Activated CD4-positive, alpha-beta T cell treated with anti-CD3 and anti-CD28 coated beads for 1 hour (primary cell): ENCODE measurements around the gene NUP42.
"Not testable (repeated sequence)": the region's sequence is repeated elsewhere in the genome, so short reads cannot be mapped to it uniquely, and the experiment has no call there.

Experiments used
- DNase-seq: peaks from one replicate; pipeline ENCODE4 v3.0.0-alpha.2; 2020

Gene NUP42

GRCh38 chr7:23181684-23182553 lies at the start of gene NUP42:
NUP42 (plus strand) TSS chr7:23182048; CDS start chr7:23182086, 38 bp downstream.
- DNase-seq, result peak; percentile 92

GRCh38 chr7:23133797-23134196 lies 48.1 kb upstream of the NUP42 start:
- no peak for DNase-seq

- DNase-seq, result no peak
Measured at GRCh38 chr7:23135755-23136154, 46.1 kb upstream of the NUP42 start.

GRCh38 chr7:23136216-23136615 lies 45.6 kb upstream of the NUP42 start:
- DNase-seq, result no peak

- DNase-seq, result no peak
Measured at GRCh38 chr7:23157679-23158078, 24.2 kb upstream of the NUP42 start.

- no peak for DNase-seq
Measured at GRCh38 chr7:23158546-23158945, 23.3 kb upstream of the NUP42 start.

GRCh38 chr7:23161482-23161881 lies 20.4 kb upstream of the NUP42 start:
- DNase-seq, result no peak

GRCh38 chr7:23164846-23165245 lies 17.0 kb upstream of the NUP42 start:
- no peak for DNase-seq

- DNase-seq, result no peak
Measured at GRCh38 chr7:23165316-23165715, 16.5 kb upstream of the NUP42 start.

- DNase-seq, result no peak
Measured at GRCh38 chr7:23167691-23168090, 14.2 kb upstream of the NUP42 start.

- no peak for DNase-seq
Measured at GRCh38 chr7:23168111-23168885, 13.6 kb upstream of the NUP42 start.

- DNase-seq, result no peak
Measured at GRCh38 chr7:23175938-23176337, 5.9 kb upstream of the NUP42 start.

- DNase-seq, result no peak
Measured at GRCh38 chr7:23183279-23184012, 1.6 kb downstream of the NUP42 start.

GRCh38 chr7:23184291-23184690 lies 2.4 kb downstream of the NUP42 start:
- DNase-seq, result no peak

- DNase-seq, result no peak
Measured at GRCh38 chr7:23184709-23185359, 3.0 kb downstream of the NUP42 start.

- no peak for DNase-seq
Measured at GRCh38 chr7:23185980-23186379, 4.1 kb downstream of the NUP42 start.

- no peak for DNase-seq
Measured at GRCh38 chr7:23191022-23191421, 9.2 kb downstream of the NUP42 start.

GRCh38 chr7:23193650-23194227 lies 11.9 kb downstream of the NUP42 start:
- DNase-seq, result not testable (repeated sequence)

- no peak for DNase-seq
Measured at GRCh38 chr7:23196306-23196705, 14.5 kb downstream of the NUP42 start.

GRCh38 chr7:23197745-23198144 lies 15.9 kb downstream of the NUP42 start:
- not testable (repeated sequence) for DNase-seq

GRCh38 chr7:23200331-23200730 lies 18.5 kb downstream of the NUP42 start:
- DNase-seq, result no peak

GRCh38 chr7:23204241-23204640 lies 22.4 kb downstream of the NUP42 start:
- DNase-seq, result no peak

- DNase-seq, result no peak
Measured at GRCh38 chr7:23205577-23205908, 23.7 kb downstream of the NUP42 start.
